ENCODE measurements around the gene TNXB.
"Not testable (repeated sequence)": the region's sequence is repeated elsewhere in the genome, so short reads cannot be mapped to it uniquely, and the experiment has no call there.

The TNXB gene

DNA sequence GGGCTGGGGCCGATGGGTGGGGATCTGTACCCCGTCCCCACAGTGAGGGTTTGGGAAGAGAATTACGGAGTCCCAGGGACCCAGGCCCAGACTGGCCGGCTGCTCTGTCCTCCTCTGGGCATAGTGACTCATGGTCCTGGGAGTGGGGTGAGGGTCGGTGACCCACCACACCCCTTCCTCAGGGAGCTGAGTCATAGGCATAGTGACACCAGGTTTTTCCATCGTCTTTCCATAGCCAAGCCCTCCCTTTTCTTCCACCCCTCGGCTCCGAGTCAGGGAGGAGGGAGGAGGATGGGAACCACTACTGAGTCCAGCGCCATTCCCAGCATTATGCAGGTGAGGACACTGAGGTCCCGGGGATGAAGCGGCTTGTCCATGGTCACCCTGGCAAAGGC lies 62.1 kb downstream of the TNXB start:
- H3K9me3 ChIP-seq (ENCODE audit: insufficient read depth, low read depth, low read length) = no peaks in the 10 kb centered on the region
- peak overlapping the region; percentile 86 for H4K91ac ChIP-seq (ENCODE audit: low read depth, low read length)
- H3K4me3 ChIP-seq (ENCODE audit: low read depth, low read length) = no peak overlapping the region
- peak overlapping the region; percentile 92 for H2AK5ac ChIP-seq (ENCODE audit: low read length)
- H3K79me2 ChIP-seq (ENCODE audit: control insufficient read depth, insufficient read depth, low read length, poor library complexity) = no peaks in the 10 kb centered on the region
- peak in 1 of 2 donors; percentile 1 for DNase-seq
- H3K23ac ChIP-seq (ENCODE audit: low read length) = no peak overlapping the region
- WGBS (ENCODE audit: extremely low coverage, insufficient coverage, insufficient read length) = no CpG with 5 or more reads among the region's 11 CpGs
- no peak overlapping the region for H3K9ac ChIP-seq (ENCODE audit: low read length)
- no peak overlapping the region for H2BK12ac ChIP-seq (ENCODE audit: low read length)
- no peak overlapping the region for H3K27ac ChIP-seq (ENCODE audit: low read depth, low read length)
- no peaks in the 10 kb centered on the region for H3K27me3 ChIP-seq (ENCODE audit: insufficient read depth, low read length)
- H3K4me2 ChIP-seq (ENCODE audit: low read length) = no peak overlapping the region
- H2BK120ac ChIP-seq (ENCODE audit: insufficient read depth, low read length, poor library complexity) = peak overlapping the region; percentile 21
- no peak overlapping the region for H2BK5ac ChIP-seq (ENCODE audit: low read depth, low read length, poor library complexity)
- no peaks in the 10 kb centered on the region for H3K36me3 ChIP-seq (ENCODE audit: control insufficient read depth in 1 of 2, insufficient read depth in 2 of 2, low read length in 2 of 2)
- no peak overlapping the region for H3K14ac ChIP-seq (ENCODE audit: low read length)
- no peak overlapping the region for H4K12ac ChIP-seq (ENCODE audit: low read depth, low read length)
- H2AFZ ChIP-seq (ENCODE audit: insufficient read depth, low read length, poor library complexity) = no peak overlapping the region
- no peak overlapping the region for H4K8ac ChIP-seq (ENCODE audit: low read depth, low read length)
- peaks cover 19 to 20% of the 10 kb centered on the region in 2 experiments for H3K4me1 ChIP-seq (ENCODE audit: control insufficient read depth in 1 of 2, insufficient read depth in 2 of 2, low read length in 2 of 2)
- no peak overlapping the region for H3K18ac ChIP-seq (ENCODE audit: low read length)
- H3K79me1 ChIP-seq (ENCODE audit: low read length) = peaks cover 8% of the 10 kb centered on the region
- H3K4ac ChIP-seq (ENCODE audit: low read depth, low read length) = no peak overlapping the region

DNA sequence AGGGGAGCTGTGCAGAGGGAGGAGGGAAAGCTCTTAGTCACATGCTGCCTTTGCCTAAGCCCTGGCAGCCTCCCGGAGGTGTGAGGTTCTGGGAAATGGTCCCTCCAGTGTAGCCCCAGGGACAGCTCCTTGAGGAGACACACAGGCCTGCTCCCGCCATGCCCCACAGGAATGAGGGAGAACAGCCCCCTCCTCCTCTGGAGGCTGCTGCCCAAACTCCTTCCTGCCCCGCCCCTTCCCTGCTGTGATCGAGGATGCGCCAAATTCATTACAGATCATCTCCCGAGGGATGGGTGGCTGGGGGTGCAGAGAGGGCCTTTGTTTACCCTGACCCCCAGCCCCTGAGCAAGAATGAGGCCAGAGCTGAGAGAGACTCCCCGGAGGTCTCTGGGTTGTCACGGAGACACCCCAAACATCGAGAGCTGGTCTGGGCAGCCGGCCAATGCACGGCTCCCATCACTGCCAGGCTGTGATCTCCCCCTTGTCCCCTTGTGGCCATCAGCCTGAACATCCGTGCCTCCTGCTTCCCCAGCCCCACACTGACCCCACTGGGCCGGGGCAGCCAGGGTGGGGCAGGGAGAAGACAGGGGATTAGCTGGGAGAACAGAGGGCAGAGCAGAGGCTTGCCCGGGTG lies 62.6 kb downstream of the TNXB start:
- H3K4me2 ChIP-seq (ENCODE audit: low read length) = no peak overlapping the region
- H3K79me2 ChIP-seq (ENCODE audit: control insufficient read depth, insufficient read depth, low read length, poor library complexity) = no peaks in the 10 kb centered on the region
- H3K14ac ChIP-seq (ENCODE audit: low read length) = peak overlapping the region; percentile 38
- H2BK120ac ChIP-seq (ENCODE audit: insufficient read depth, low read length, poor library complexity) = peak overlapping the region; percentile 21
- no peaks in the 10 kb centered on the region for H3K27me3 ChIP-seq (ENCODE audit: insufficient read depth, low read length)
- no peak overlapping the region for H3K23ac ChIP-seq (ENCODE audit: low read length)
- peak overlapping the region; percentile 92 for H2AK5ac ChIP-seq (ENCODE audit: low read length)
- H2BK5ac ChIP-seq (ENCODE audit: low read depth, low read length, poor library complexity) = no peak overlapping the region
- peak overlapping the region; percentile 35 for H3K18ac ChIP-seq (ENCODE audit: low read length)
- no CpG with 5 or more reads among the region's 14 CpGs for WGBS (ENCODE audit: extremely low coverage, insufficient coverage, insufficient read length)
- no peak overlapping the region for H3K9ac ChIP-seq (ENCODE audit: low read length)
- peak overlapping the region; percentile 86 for H4K91ac ChIP-seq (ENCODE audit: low read depth, low read length)
- H4K8ac ChIP-seq (ENCODE audit: low read depth, low read length) = peak overlapping the region; percentile 42
- H3K4me1 ChIP-seq (ENCODE audit: control insufficient read depth in 1 of 2, insufficient read depth in 2 of 2, low read length in 2 of 2) = peaks cover 19 to 20% of the 10 kb centered on the region in 2 experiments
- no peaks in the 10 kb centered on the region for H3K9me3 ChIP-seq (ENCODE audit: insufficient read depth, low read depth, low read length)
- peaks cover 8% of the 10 kb centered on the region for H3K79me1 ChIP-seq (ENCODE audit: low read length)
- H3K4ac ChIP-seq (ENCODE audit: low read depth, low read length) = no peak overlapping the region
- no peak overlapping the region for H2AFZ ChIP-seq (ENCODE audit: insufficient read depth, low read length, poor library complexity)
- H4K12ac ChIP-seq (ENCODE audit: low read depth, low read length) = no peak overlapping the region
- H2BK12ac ChIP-seq (ENCODE audit: low read length) = peak overlapping the region; percentile 71
- H3K36me3 ChIP-seq (ENCODE audit: control insufficient read depth in 1 of 2, insufficient read depth in 2 of 2, low read length in 2 of 2) = no peaks in the 10 kb centered on the region
- peak in 1 of 2 donors; percentile 3 for DNase-seq
- no peak overlapping the region for H3K27ac ChIP-seq (ENCODE audit: low read depth, low read length)
- H3K4me3 ChIP-seq (ENCODE audit: low read depth, low read length) = no peak overlapping the region

DNA sequence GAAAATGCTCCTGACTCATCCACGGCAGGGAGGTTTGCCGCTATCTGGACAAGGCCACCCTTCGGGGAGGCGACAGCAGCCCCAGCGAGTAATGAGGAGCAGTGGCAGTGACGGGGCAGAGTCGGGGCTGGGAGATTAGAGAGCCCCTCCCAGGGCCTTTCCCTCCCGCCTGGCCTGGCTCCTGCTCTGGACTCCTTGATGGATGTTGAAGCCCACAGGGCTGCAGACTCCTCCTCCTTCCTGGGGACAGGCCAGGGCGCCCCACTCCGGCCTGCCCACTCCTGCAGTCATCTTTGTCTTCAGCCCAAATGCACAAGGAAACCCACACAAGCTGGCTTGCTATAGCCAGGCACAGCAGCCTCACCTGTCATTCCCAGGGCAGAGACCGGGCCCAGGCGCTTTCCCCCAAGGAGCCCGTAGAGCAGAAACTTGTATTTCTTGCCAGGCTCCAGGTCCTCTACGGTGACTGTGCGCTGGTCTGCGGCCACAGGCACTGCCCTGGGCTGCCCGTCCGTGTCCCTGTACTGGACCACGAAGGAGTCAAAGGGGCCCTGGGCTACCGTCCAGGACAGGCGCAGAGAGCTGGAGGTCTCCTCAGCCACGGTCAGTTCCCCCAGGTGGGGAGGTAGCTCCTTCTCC lies 63.2 kb downstream of the TNXB start:
- Histone ChIP-seq H2AK5ac (ENCODE audit: low read length) (peak overlapping the region; percentile 79), H2BK5ac (ENCODE audit: low read depth, low read length, poor library complexity) (no peak overlapping the region), H3K9ac (ENCODE audit: low read length) (no peak overlapping the region), H3K23ac (ENCODE audit: low read length) (no peak overlapping the region), H3K27ac (ENCODE audit: low read depth, low read length) (no peak overlapping the region), H3K4me3 (ENCODE audit: low read depth, low read length) (no peak overlapping the region), H2AFZ (ENCODE audit: insufficient read depth, low read length, poor library complexity) (no peak overlapping the region), H3K9me3 (ENCODE audit: insufficient read depth, low read depth, low read length) (no peaks in the 10 kb centered on the region), H3K4me2 (ENCODE audit: low read length) (no peak overlapping the region), H3K14ac (ENCODE audit: low read length) (peak overlapping the region; percentile 38), H3K79me1 (ENCODE audit: low read length) (peaks cover 8% of the 10 kb centered on the region), H3K4me1 (ENCODE audit: control insufficient read depth in 1 of 2, insufficient read depth in 2 of 2, low read length in 2 of 2) (peaks cover 19 to 20% of the 10 kb centered on the region in 2 experiments), H3K79me2 (ENCODE audit: control insufficient read depth, insufficient read depth, low read length, poor library complexity) (no peaks in the 10 kb centered on the region), H4K91ac (ENCODE audit: low read depth, low read length) (peak overlapping the region; percentile 86), H4K12ac (ENCODE audit: low read depth, low read length) (no peak overlapping the region), H2BK120ac (ENCODE audit: insufficient read depth, low read length, poor library complexity) (peak overlapping the region; percentile 21), H3K36me3 (ENCODE audit: control insufficient read depth in 1 of 2, insufficient read depth in 2 of 2, low read length in 2 of 2) (no peaks in the 10 kb centered on the region), H3K27me3 (ENCODE audit: insufficient read depth, low read length) (no peaks in the 10 kb centered on the region), H3K4ac (ENCODE audit: low read depth, low read length) (no peak overlapping the region), H3K18ac (ENCODE audit: low read length) (peak overlapping the region; percentile 35), H2BK12ac (ENCODE audit: low read length) (peak overlapping the region; percentile 27), H4K8ac (ENCODE audit: low read depth, low read length) (peak overlapping the region; percentile 36)
- no CpG with 5 or more reads among the region's 22 CpGs for WGBS (ENCODE audit: extremely low coverage, insufficient coverage, insufficient read length)
- DNase-seq = no peak

DNA sequence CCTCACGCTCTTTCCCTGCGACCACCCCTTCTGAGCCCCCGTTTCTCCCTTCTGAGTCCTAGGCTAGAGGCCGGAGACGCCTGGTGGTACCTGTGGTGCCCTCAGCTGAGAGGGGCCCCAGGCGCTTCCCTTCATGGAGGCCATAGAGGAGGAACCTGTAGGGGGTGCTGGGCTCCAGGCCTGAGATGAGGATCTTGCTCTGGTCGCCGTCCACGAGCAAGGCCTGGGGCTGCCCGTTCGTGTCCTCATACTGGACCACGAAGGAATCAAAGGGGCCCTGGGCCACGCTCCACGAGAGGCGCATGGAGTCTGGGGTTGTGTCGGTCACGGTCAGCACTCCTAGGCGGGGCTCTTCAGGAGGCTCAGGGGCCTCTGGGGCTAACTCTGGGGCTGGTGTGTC lies 64.2 kb downstream of the TNXB start:
- H2AFZ ChIP-seq (ENCODE audit: insufficient read depth, low read length, poor library complexity); H3K9ac ChIP-seq (ENCODE audit: low read length); H3K79me1 ChIP-seq (ENCODE audit: low read length); H3K14ac ChIP-seq (ENCODE audit: low read length); H2AK5ac ChIP-seq (ENCODE audit: low read length); H4K8ac ChIP-seq (ENCODE audit: low read depth, low read length); H3K79me2 ChIP-seq (ENCODE audit: control insufficient read depth, insufficient read depth, low read length, poor library complexity); H3K36me3 ChIP-seq (ENCODE audit: control insufficient read depth in 1 of 2, insufficient read depth in 2 of 2, low read length in 2 of 2); DNase-seq; H4K91ac ChIP-seq (ENCODE audit: low read depth, low read length); H3K27ac ChIP-seq (ENCODE audit: low read depth, low read length); H3K4me3 ChIP-seq (ENCODE audit: low read depth, low read length); H3K4me2 ChIP-seq (ENCODE audit: low read length); H3K18ac ChIP-seq (ENCODE audit: low read length); H3K23ac ChIP-seq (ENCODE audit: low read length); H2BK120ac ChIP-seq (ENCODE audit: insufficient read depth, low read length, poor library complexity); H3K4ac ChIP-seq (ENCODE audit: low read depth, low read length); H3K27me3 ChIP-seq (ENCODE audit: insufficient read depth, low read length); H4K12ac ChIP-seq (ENCODE audit: low read depth, low read length); H3K9me3 ChIP-seq (ENCODE audit: insufficient read depth, low read depth, low read length); H2BK5ac ChIP-seq (ENCODE audit: low read depth, low read length, poor library complexity); H2BK12ac ChIP-seq (ENCODE audit: low read length): not testable (repeated sequence)
- H3K4me1 ChIP-seq (ENCODE audit: control insufficient read depth in 1 of 2, insufficient read depth in 2 of 2, low read length in 2 of 2) = peaks cover 19 to 20% of the 10 kb centered on the region in 2 experiments
- no CpG with 5 or more reads among the region's 18 CpGs for WGBS (ENCODE audit: extremely low coverage, insufficient coverage, insufficient read length)
